Lung (tissue), 12 donors: Measurements from ENCODE around the gene RERE. TPM values are rescaled to one million over a fixed set of nuclear protein-coding genes. Genes with fewer than 3 reads are reported as not detected.

Experiments
- ATAC-seq: fragments of 200-7000 bp; cut with Tn5 transposase; one replicate; pipeline ENCODE4 v1.9.1; 2020; ENCODE audit warnings: moderate number of reproducible peaks; ENCODE audit not compliant: insufficient read depth, low FRiP score
- DNase-seq, 3 donors: peaks; one replicate each; pipeline ENCODE4 v3.0.0-alpha.2; 2013 to 2017
- H3K27ac ChIP-seq, 2 donors: one replicate each; pipeline ENCODE4 v1.5.1; 2013; ENCODE audit warnings: mild to moderate bottlenecking in 2 of 2, moderate library complexity in 2 of 2, control low read depth in 1 of 2, inconsistent platforms in 1 of 2, low read depth in 1 of 2, low read length in 1 of 2
- H3K27me3 ChIP-seq, 3 donors: one replicate each; pipeline ENCODE4 v1.5.1; 2013; ENCODE audit warnings: low read length in 2 of 3; ENCODE audit not compliant: control insufficient read depth in 3 of 3, insufficient read depth in 3 of 3
- H3K36me3 ChIP-seq, 4 donors: one replicate each; pipeline ENCODE4 v1.5.1; 2013; ENCODE audit warnings: low read length in 4 of 4, mild to moderate bottlenecking in 1 of 4, moderate library complexity in 1 of 4; ENCODE audit not compliant: control insufficient read depth in 4 of 4, insufficient read depth in 4 of 4
- H3K4me1 ChIP-seq, 5 donors: one replicate each; pipeline ENCODE4 v1.5.1; 2013; ENCODE audit warnings: low read length in 5 of 5, mild to moderate bottlenecking in 2 of 5, moderate library complexity in 1 of 5; ENCODE audit not compliant: control insufficient read depth in 5 of 5, insufficient read depth in 5 of 5
- H3K4me3 ChIP-seq: one replicate; pipeline ENCODE4 v1.5.1; 2013; ENCODE audit warnings: mild to moderate bottlenecking, control low read depth, moderate library complexity
- H3K9ac ChIP-seq, 2 donors: one replicate each; pipeline ENCODE4 v1.5.1; 2013; ENCODE audit warnings: low read length in 2 of 2, control low read depth in 1 of 2; ENCODE audit not compliant: insufficient read depth in 1 of 2
- H3K9me3 ChIP-seq, 4 donors: one replicate each; pipeline ENCODE4 v1.5.1; 2013; ENCODE audit warnings: low read length in 3 of 4, mild to moderate bottlenecking in 1 of 4, moderate library complexity in 1 of 4; ENCODE audit not compliant: control insufficient read depth in 4 of 4, insufficient read depth in 3 of 4
- CTCF ChIP-seq: IDR thresholded peaks from 2 replicates; pipeline ENCODE4 v1.5.1; 2012; ENCODE audit warnings: mild to moderate bottlenecking; ENCODE audit errors: control extremely low read depth, extremely low read depth
- WGBS, 2 donors: extraction: QIAGEN DNeasy Blood & Tissue Kit; methylation state at CpG; one replicate each; pipeline ENCODE4 v1.1.7; 2013; 5-methylcytosine and 5-hydroxymethylcytosine counted together
- polyA plus RNA-seq, 2 donors: library from polyadenylated mRNA; stranded (reverse); fragments of 200-250 nt; gene quantifications; one replicate each; pipeline ENCODE4 v1.2.1, GENCODE V29; 2013
- total RNA-seq, 2 donors: library from RNA; depleted of rRNA in 1 of 2; stranded (reverse); fragments of >200 nt in 1 of 2; gene quantifications; one replicate each; pipeline ENCODE4 v1.2.1, GENCODE V29; 2014 to 2021
- donor health status: control.
- donor health status: control.
- donor health status: Bipolar disorder and iron deficiency.
- donor health status: healthy.
- donor health status: DM: yes; HTN: yes; CAD: no.

The RERE gene
- total and polyA plus RNA-seq, 4 donors: 21.7 to 207 (median 57.5) TPM

GRCh38 chr1:8497210-8497819 lies 320.1 kb downstream of the RERE start:
- DNase-seq (peak in 2 of 3 donors; percentile 68 to 84), ATAC-seq (no peak)
- Histone ChIP-seq H3K27ac (peak overlapping the region in 1 of 2 donors; percentile 33), H3K36me3 (peaks cover 9 to 29% (median 10%) of the 10 kb centered on the region in 4 donors), H3K4me3 (no peak overlapping the region), H3K9ac (no peak overlapping the region), H3K9me3 (no peaks in the 10 kb centered on the region), H3K4me1 (peaks cover 0 to 9% (median 0%) of the 10 kb centered on the region in 5 donors), H3K27me3 (no peaks in the 10 kb centered on the region)
- WGBS, 2 donors: 52 to 72% methylated on average over 3 of the region's 3 CpGs
- TF ChIP-seq CTCF: no peak

GRCh38 chr1:8496473-8496872 lies 321.0 kb downstream of the RERE start:
- Histone ChIP-seq H3K9me3 (no peaks in the 10 kb centered on the region), H3K27ac (peak overlapping the region in 1 of 2 donors; percentile 7), H3K36me3 (peaks cover 9 to 29% (median 10%) of the 10 kb centered on the region in 4 donors), H3K9ac (no peak overlapping the region), H3K27me3 (no peaks in the 10 kb centered on the region), H3K4me3 (no peak overlapping the region), H3K4me1 (peaks cover 0 to 9% (median 0%) of the 10 kb centered on the region in 5 donors)
- WGBS, 2 donors: 80 to 90% methylated on average over 8 of the region's 8 CpGs
- TF ChIP-seq CTCF: no peak
- DNase-seq: no peak
- ATAC-seq: no peak

GRCh38 chr1:8495928-8496401 lies 321.5 kb downstream of the RERE start:
- H3K4me3 ChIP-seq: no peak overlapping the region
- DNase-seq (no peak), ATAC-seq (no peak)
- WGBS, 2 donors: 82 to 92% methylated on average over 6 of the region's 6 CpGs
- no peak overlapping the region for H3K27ac ChIP-seq
- peaks cover 0 to 9% (median 0%) of the 10 kb centered on the region in 5 donors for H3K4me1 ChIP-seq
- no peaks in the 10 kb centered on the region for H3K27me3 ChIP-seq
- H3K9ac ChIP-seq: no peak overlapping the region
- peaks cover 9 to 29% (median 10%) of the 10 kb centered on the region in 4 donors for H3K36me3 ChIP-seq
- TF ChIP-seq CTCF: no peak
- H3K9me3 ChIP-seq: no peaks in the 10 kb centered on the region
